Purkinje cell (primary cell): Measurements from ENCODE around the gene SDHAF4. TPM values are rescaled to one million over a fixed set of nuclear protein-coding genes. Genes with fewer than 3 reads are reported as not detected.

Source experiments
- polyA plus RNA-seq: library from polyadenylated mRNA; unstranded; fragments of >200 nt; fragmentation: Nextera tagmentation; gene quantifications from 2 replicates; pipeline ENCODE4 v1.2.1, GENCODE V29; 2014

SDHAF4 gene
- 18.1 and 20.1 TPM in 2 replicates for polyA plus RNA-seq

GRCh38 chr6:70566751-70567382 lies at the start of gene SDHAF4:
Gene SDHAF4 (plus strand): TSS chr6:70566930. CDS start chr6:70566941, 11 bp downstream.

Other genes starting within 250 kb of the SDHAF4 start
- gene FAM135A, start 153.4 kb upstream of the SDHAF4 start, polyA plus RNA-seq: 37.8 and 42.7 TPM in 2 replicates
- 39.3 and 44.6 TPM in 2 replicates for gene SMAP1, start 101.0 kb downstream of the SDHAF4 start, polyA plus RNA-seq